Thymus (tissue), 11 donors: ENCODE data around the gene THSD4. TPM values are rescaled to one million over a fixed set of nuclear protein-coding genes. Genes with fewer than 3 reads are reported as not detected.

ENCODE experiments used
- DNase-seq, 9 donors: peaks; one replicate each; pipeline ENCODE4 v3.0.0-alpha.2; 2013; ENCODE audit warnings: low spot score in 9 of 9, low read depth in 6 of 9, missing footprints in 1 of 9
- H3K27ac ChIP-seq, 2 donors: one replicate each; pipeline ENCODE4 v1.5.1; 2013; ENCODE audit warnings: control low read depth in 1 of 2, low read depth in 1 of 2, low read length in 1 of 2, mild to moderate bottlenecking in 1 of 2, moderate library complexity in 1 of 2
- H3K27me3 ChIP-seq, 2 donors: one replicate each; pipeline ENCODE4 v1.5.1; 2013; ENCODE audit warnings: low read length in 1 of 2; ENCODE audit not compliant: control insufficient read depth in 2 of 2, insufficient read depth in 1 of 2
- H3K36me3 ChIP-seq, 2 donors: one replicate each; pipeline ENCODE4 v1.5.1; 2013; ENCODE audit warnings: low read length in 1 of 2, mild to moderate bottlenecking in 1 of 2, moderate library complexity in 1 of 2; ENCODE audit not compliant: control insufficient read depth in 2 of 2, insufficient read depth in 2 of 2
- H3K4me1 ChIP-seq, 2 donors: one replicate each; pipeline ENCODE4 v1.5.1; 2013; ENCODE audit warnings: low read length in 2 of 2; ENCODE audit not compliant: control insufficient read depth in 2 of 2, insufficient read depth in 2 of 2
- H3K4me3 ChIP-seq, 2 donors: one replicate each; pipeline ENCODE4 v1.5.1; 2013; ENCODE audit warnings: low read length in 2 of 2, control low read depth in 1 of 2, mild to moderate bottlenecking in 1 of 2
- H3K9me3 ChIP-seq, 2 donors: one replicate each; pipeline ENCODE4 v1.5.1; 2013; ENCODE audit warnings: low read length in 1 of 2, mild to moderate bottlenecking in 1 of 2; ENCODE audit not compliant: control insufficient read depth in 2 of 2, insufficient read depth in 1 of 2
- WGBS: extraction: QIAGEN DNeasy Blood & Tissue Kit; methylation state at CpG from one replicate; pipeline ENCODE4 v1.1.7; 2013; 5-methylcytosine and 5-hydroxymethylcytosine counted together
- polyA plus RNA-seq: library from polyadenylated mRNA; stranded (reverse); fragments of 200-250 nt; gene quantifications from one replicate; pipeline ENCODE4 v1.2.3, GENCODE V29; 2013
- total RNA-seq: library from RNA; stranded (reverse); fragments of 120-200 nt; gene quantifications from one replicate; pipeline ENCODE4 v1.2.4, GENCODE V29; 2013
- donor health status: healthy.

THSD4 gene
- total and polyA plus RNA-seq, 2 donors = 1.7 to 2.2 TPM

DNA sequence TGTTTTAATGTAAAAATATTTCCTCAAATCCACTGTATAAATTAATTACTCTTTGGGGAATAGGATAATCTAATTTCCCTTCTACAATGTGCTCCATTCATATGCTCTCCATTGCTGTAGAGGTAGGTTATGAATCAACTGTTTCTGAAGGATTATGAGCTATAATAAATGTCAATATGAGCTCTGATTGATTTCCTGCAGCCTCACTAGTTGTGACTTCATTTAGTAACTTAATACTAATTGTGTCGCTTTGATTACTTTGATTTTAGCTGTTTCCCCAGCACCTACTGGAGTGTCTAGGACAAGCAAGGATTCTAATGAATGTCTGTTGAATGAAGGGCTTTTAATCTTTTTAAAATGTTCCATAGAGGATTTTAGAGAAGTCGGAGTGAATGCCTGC is 458.3 kb downstream of the THSD4 start:
- no peak for DNase-seq
- Histone ChIP-seq H3K9me3 (no peaks in the 10 kb centered on the region), H3K4me1 (no peaks in the 10 kb centered on the region), H3K27me3 (no peaks in the 10 kb centered on the region), H3K36me3 (no peaks in the 10 kb centered on the region), H3K4me3 (no peak overlapping the region), H3K27ac (no peak overlapping the region)
- WGBS = 96% methylated on average over 2 of the region's 2 CpGs

DNA sequence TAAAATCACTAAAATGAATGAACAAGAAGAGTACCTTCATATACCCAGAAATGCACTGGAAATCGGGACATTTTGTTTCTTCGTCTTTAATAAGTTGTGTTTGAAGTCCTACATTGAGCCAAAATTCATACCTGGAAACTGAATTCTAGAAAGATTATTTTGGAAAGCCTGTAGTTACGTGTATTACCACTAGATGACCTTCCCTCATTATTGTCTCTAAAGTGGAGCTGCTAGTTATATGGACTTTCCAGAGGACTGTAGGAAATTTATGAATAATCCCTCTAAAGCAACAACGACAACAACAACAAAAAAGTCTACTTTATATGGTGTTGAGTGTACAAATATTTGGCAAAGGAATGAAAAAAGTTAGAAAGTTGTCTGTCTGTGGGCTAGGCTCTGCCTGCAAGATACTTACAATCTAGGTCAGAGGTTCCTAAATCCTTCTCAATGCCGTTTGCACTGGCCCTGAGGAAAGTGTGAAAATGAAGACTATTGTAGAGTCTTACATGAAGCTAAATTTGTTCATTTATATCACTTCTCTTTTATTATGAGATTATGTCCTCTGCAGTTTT is 460.3 kb downstream of the THSD4 start:
- no peaks in the 10 kb centered on the region for H3K4me1 ChIP-seq
- no peak overlapping the region for H3K4me3 ChIP-seq
- H3K9me3 ChIP-seq = no peaks in the 10 kb centered on the region
- no peak for DNase-seq
- WGBS = 71% methylated on average over 5 of the region's 5 CpGs
- H3K27ac ChIP-seq = no peak overlapping the region
- no peaks in the 10 kb centered on the region for H3K27me3 ChIP-seq
- H3K36me3 ChIP-seq = no peaks in the 10 kb centered on the region

DNA sequence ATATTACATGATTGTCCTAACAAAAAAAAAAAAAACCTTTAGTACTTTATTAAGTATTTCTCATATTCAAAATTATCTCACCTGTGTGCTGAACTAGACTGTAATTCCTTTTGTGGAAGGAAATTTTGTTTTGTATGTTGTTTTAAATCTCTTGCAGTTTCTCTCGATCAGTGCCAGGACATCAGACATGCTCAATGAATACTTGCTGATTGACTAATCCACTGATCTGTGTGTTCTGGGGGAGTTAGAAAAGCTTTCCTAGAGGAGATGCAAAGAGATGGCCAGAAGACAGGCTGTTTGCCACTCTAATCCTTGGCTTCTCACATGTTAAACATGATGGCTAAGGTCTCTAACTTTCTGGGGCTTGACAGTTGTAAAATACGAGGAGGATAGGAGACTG is 461.8 kb downstream of the THSD4 start:
- WGBS = 80% methylated on average over 2 of the region's 2 CpGs
- DNase-seq = no peak
- H3K4me1 ChIP-seq = no peaks in the 10 kb centered on the region
- no peaks in the 10 kb centered on the region for H3K36me3 ChIP-seq
- H3K4me3 ChIP-seq = no peak overlapping the region
- no peaks in the 10 kb centered on the region for H3K9me3 ChIP-seq
- no peak overlapping the region for H3K27ac ChIP-seq
- H3K27me3 ChIP-seq = no peaks in the 10 kb centered on the region

DNA sequence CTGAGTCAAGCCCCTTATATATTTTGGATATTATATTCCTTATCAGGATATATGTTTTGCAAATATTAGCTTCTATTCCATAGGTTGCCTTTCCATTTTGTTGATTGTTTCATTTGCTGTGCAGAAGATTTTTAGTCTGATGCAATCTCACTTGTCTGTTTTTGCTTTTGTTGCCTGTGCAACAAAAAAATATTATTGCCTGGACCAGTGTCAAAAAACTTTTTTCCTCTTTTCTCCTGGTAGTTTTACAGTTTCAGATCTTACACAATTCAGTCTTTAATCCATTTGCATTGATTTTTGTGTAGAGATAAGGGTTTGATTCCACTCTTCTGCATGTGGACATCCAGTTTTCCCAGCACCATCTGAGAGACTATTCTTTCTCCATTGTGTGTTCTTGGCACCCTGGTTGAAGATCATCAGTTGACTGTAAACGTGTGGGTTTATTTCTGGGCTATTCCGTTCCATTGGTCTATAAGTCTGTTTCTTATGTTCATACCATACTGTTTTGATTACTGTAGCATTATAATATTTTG is 466.2 kb downstream of the THSD4 start:
- Histone ChIP-seq H3K9me3 (no peaks in the 10 kb centered on the region), H3K27ac (no peak overlapping the region), H3K36me3 (no peaks in the 10 kb centered on the region), H3K27me3 (no peaks in the 10 kb centered on the region), H3K4me3 (no peak overlapping the region), H3K4me1 (no peaks in the 10 kb centered on the region)
- 91% methylated on average over 2 of the region's 2 CpGs for WGBS
- DNase-seq = no peak

DNA sequence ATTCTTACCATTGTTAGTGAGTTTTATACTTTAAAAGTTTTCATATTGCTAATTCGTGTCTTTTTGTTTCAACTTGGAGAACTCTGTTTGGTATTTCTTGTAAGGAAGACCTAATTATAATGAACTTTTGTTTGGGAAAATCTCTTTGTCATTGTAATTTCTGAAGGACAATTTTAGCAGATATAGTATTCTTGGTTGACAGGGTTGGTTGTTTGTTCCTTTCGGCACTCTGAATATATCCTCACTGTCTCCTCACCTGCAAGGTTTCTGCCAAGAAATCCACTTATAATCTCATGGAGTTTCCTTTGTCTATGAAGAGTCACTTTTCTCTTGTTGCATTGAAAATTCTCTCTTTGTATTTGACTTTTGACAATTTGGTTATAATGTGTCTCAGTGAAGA is 469.9 kb downstream of the THSD4 start:
- Histone ChIP-seq H3K4me3 (no peak overlapping the region), H3K27ac (no peak overlapping the region), H3K9me3 (no peaks in the 10 kb centered on the region), H3K36me3 (no peaks in the 10 kb centered on the region), H3K27me3 (no peaks in the 10 kb centered on the region), H3K4me1 (no peaks in the 10 kb centered on the region)
- DNase-seq = no peak
- WGBS = 96% methylated on average over 2 of the region's 2 CpGs

DNA sequence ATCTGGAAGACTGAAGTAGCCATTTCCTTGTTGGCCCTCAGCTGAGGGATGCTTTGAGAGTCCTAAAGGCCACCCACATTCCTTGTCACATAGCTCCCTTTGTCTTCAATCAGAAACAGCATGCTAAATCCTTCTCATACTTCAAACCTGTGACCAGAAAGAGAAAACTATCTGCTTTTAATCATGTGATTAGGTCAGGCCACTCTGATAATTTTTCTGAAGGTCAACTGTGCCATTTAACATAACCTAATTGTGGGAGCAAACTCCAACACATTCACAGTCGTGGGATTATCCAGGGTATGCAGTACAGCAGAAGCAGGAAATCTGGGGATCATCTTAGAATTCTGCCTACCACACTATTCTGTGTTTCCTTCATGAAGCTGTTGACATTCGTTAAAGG is 471.2 kb downstream of the THSD4 start:
- 87% methylated on average over 2 of the region's 2 CpGs for WGBS
- no peaks in the 10 kb centered on the region for H3K27me3 ChIP-seq
- no peaks in the 10 kb centered on the region for H3K9me3 ChIP-seq
- H3K4me3 ChIP-seq = no peak overlapping the region
- no peaks in the 10 kb centered on the region for H3K4me1 ChIP-seq
- H3K27ac ChIP-seq = no peak overlapping the region
- no peak for DNase-seq
- H3K36me3 ChIP-seq = no peaks in the 10 kb centered on the region

DNA sequence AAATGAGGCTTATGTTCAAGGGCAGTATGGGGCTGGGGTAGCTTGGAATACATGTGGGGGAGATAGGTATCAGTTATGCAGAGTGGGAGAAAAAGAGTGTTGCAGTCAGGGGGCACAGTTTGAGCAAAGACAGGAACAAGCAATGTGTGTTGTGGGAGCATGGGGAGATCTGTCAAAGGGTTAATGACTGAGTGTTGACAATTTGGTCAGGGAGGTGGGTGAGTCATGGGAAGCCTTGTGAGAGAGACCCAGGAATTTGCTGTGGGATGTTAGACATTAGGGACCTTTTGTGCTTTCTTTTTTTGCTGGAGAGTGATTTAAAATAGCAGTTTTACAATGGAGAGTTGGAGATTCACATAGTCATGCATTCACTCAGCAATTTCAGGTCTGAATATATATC is 473.5 kb downstream of the THSD4 start:
- Histone ChIP-seq H3K27me3 (no peaks in the 10 kb centered on the region), H3K27ac (no peak overlapping the region), H3K4me3 (no peak overlapping the region), H3K9me3 (no peaks in the 10 kb centered on the region), H3K4me1 (no peaks in the 10 kb centered on the region), H3K36me3 (no peaks in the 10 kb centered on the region)
- no peak for DNase-seq

DNA sequence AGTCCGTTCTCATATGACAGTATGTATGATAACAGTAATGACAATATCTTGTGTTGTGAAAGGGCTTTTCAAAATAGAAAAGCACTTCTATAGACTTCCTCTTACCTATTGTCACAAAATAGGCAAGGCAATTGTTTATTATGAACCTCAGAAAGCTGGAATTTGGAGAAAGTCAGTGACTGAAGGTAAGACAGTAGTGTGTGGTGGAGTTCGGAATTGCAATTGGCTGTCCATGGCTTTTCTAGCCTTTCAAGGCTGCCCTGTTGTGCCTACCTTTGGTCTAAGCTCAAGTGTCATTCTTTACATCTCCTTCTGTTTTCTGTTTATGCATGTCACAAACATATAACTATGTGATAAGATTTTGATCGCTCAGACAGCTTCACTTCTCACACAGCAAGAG is 475.8 kb downstream of the THSD4 start:
- H3K36me3 ChIP-seq = no peaks in the 10 kb centered on the region
- no peak overlapping the region for H3K4me3 ChIP-seq
- DNase-seq = no peak
- H3K27ac ChIP-seq = no peak overlapping the region
- WGBS = 98% methylated on average over 3 of the region's 3 CpGs
- no peaks in the 10 kb centered on the region for H3K4me1 ChIP-seq
- H3K9me3 ChIP-seq = no peaks in the 10 kb centered on the region
- no peaks in the 10 kb centered on the region for H3K27me3 ChIP-seq

DNA sequence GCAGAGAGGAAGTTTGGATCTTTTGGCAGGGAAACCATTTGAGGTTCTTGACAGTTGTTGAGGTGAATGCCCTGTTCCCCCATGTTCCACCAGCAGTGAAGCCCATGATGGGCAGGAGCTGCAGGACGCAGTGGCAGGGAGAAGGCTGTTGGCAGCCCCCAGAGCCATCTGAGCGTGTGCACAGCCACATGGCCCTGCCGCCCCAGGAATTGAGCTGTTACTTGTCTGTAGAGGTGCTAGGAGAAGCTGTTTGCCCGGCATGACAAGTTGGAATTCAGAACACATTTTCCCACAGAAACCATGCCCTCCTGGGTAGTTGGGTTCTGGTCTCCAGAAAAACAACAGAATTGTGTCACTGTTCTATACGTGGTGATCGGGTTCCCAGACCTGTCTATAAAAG is 476.9 kb downstream of the THSD4 start:
- no peak for DNase-seq
- H3K36me3 ChIP-seq = no peaks in the 10 kb centered on the region
- no peak overlapping the region for H3K27ac ChIP-seq
- 90% methylated on average over 6 of the region's 6 CpGs for WGBS
- no peaks in the 10 kb centered on the region for H3K4me1 ChIP-seq
- no peaks in the 10 kb centered on the region for H3K9me3 ChIP-seq
- H3K27me3 ChIP-seq = no peaks in the 10 kb centered on the region
- H3K4me3 ChIP-seq = no peak overlapping the region
